Measurements from ENCODE around the gene TMEM131.
A peak's percentile ranks its signal among the peaks of the same experiment; 100 is the strongest.
"Not testable (repeated sequence)": the region's sequence is repeated elsewhere in the genome, so short reads cannot be mapped to it uniquely, and the experiment has no call there.

TMEM131 gene

DNA sequence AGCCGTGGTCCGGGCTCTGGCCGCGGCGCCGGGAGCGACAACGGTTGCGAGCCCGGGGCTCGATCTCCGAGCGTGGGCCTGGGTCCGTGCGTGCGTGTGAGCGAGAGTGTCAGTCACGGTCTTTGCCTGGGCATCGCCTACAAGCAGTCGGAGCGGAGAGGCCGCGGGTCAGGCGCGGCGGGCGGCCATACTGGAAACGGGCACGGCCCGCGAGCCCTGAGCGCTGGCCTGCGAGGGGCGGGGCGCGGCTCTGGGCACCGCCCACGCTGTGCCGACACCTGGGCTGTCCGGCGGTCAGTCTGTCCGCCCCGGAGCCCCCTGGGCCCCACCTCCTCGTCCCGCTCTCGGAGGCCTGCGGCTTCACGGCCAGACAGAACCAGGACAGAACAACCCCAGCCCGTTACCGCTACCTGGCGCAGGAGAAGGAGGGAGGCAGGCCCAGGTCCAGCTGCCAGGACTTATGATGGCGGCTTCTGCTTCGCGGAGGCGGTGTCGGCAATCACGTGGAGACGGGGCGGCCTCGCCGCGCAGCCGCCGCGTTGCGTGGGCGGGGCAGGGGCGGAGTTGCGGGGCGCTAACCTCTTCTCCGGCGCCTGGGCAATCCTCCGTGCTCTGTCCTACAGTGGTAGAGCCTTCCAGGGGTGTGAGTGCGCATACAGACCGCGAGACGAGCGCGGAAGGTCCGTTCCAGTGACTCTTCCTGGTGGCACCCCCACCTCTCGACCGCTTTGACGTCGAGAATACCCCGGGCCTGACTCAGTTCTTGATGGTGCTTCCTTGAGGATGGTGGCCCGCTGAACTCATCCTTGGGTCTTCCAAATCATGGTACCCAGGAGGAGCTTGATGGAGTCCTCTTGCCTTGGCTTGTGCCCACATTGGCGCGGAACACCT is at the start of gene TMEM131:
Gene TMEM131, minus strand, starts transcription at position 215 of the 891 bp plus-strand sequence. CDS start 286 bp downstream, outside the sequence.
- peak; percentile 96 for DNase-seq (ENCODE audit: low spot score)

DNA sequence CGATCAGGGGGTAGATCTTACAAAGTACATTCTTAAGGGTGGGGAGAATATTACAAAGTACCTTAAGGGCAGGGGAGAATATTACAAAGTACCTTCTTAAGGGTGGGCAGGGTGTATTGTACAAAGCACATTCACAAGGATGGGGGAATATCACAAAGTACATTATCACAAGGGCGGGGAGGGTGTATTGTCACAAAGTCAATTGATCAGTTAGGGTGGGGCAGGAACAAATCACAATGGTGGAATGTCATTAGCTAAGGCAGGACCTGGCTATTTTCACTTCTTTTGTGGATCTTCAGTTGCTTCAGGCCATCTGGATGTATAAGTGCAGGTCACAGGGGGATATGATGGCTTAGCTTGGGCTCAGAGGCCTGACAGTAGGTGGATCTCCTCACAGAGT is 49.0 kb upstream of the TMEM131 start:
- DNase-seq (ENCODE audit: low spot score) = not testable (repeated sequence)

DNA sequence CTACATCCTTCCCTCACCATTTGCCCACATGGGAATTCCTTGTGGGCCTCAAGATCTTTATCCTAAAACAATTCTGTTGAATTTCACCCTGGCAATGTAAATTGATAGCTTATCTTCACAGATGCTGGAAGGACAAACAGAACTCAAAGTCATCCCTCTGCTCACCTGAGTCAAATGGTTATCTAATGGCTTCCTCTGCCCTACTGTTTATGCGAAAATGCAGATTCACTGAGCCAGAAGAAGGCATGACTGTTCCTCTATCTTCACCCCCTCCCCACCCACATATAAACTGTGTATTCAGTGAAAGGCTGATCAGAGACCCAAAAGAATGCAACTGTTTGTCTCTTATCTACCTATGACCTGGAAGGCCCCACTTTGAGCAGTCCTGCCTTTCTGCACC is 47.4 kb upstream of the TMEM131 start:
- no peak for DNase-seq (ENCODE audit: low spot score)

GRCh38 chr2:98040331-98040939 is 44.7 kb upstream of the TMEM131 start:
- no peak for DNase-seq (ENCODE audit: low spot score)

DNA sequence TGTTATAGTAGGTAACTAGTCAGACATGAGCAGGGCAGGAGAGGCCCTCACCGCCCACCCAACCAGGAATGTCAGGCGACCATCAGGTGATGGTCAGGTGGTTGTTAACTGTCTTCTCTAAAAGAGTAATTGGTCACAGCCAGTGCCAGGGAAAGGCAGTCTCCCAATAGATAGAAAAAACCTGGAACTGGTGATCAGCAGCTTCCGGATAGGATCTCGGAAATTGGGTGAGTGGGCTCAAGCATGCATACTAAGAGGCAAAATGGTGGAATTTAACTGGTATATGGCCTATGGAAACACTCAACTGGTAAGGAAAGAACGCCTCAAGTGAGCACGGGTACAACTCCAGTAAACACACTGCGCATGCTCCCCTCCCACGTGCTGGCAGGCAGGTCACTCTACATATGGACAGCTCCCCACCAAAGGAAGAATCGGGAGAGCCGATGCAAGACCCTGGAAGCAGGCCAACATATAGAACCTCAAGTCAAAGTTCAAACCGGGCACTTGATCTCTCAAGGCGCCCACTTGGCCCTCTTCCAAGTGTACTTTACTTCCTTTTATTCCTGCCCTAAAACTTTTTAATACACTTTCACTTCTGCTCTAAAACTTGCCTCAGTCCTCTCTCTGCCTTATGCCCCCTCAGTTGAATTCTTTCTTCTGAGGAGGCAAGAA is 43.5 kb upstream of the TMEM131 start:
- no peak for DNase-seq (ENCODE audit: low spot score)

DNA sequence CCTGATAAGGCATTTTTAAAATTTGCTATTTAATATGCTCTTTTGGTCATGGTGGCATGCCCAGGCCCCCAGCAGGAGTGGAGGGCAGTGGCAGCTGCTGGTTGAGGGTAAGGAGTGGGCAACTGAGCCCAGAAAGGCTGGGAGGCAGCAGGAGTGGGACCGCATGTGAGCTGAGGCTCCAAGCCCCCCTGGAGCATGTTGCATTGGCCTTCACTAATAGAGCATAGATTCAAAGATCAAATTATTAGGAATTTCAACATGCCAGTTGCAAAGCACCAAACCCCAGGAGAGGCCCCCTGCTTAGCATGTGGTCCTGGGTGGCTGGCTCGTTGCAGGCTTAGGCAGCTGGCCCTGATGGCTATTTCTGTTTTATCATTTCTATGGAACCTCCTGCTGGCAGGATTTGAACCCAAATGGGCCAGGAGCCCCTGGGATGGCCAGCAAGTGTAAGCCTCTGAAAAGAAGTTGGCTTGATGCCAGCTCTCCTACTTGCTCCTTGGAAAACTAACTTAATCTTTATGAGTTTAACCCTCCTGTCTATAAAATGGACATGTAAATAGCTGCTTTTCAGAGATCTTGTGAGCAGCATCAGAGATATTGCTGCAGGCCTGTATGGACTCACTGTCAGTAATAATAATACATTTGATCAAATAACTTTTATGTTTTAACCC is 42.1 kb upstream of the TMEM131 start:
- peak; percentile 29 for DNase-seq (ENCODE audit: low spot score)

GRCh38 chr2:98037206-98037605 is 41.5 kb upstream of the TMEM131 start:
- no peak for DNase-seq (ENCODE audit: low spot score)

- DNase-seq (ENCODE audit: low spot score) = no peak
These were observed 40.7 kb upstream of the TMEM131 start for GRCh38 chr2:98036349-98037000.

DNA sequence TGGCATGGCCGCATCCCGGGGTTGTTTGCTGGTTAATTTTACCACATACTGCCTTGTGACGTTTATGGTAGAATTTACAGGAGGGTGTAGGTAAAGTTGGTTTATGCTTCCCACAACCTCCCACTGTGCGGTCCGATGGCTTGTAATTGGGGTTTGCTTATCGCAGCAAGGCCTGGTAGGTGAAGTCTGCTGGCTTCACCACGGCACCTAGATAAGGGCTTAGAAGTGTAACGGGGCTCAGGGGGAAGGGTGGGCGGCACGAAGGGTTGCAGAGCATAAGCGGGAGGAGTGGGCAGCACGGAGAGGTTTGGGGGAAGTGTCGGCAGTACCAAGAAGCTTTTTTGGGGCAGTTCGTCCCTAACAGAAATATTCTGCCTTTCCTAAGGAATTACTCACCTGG is 39.0 kb upstream of the TMEM131 start:
- no peak for DNase-seq (ENCODE audit: low spot score)

GRCh38 chr2:98032086-98032485 is 36.3 kb upstream of the TMEM131 start:
- DNase-seq (ENCODE audit: low spot score) = no peak

DNA sequence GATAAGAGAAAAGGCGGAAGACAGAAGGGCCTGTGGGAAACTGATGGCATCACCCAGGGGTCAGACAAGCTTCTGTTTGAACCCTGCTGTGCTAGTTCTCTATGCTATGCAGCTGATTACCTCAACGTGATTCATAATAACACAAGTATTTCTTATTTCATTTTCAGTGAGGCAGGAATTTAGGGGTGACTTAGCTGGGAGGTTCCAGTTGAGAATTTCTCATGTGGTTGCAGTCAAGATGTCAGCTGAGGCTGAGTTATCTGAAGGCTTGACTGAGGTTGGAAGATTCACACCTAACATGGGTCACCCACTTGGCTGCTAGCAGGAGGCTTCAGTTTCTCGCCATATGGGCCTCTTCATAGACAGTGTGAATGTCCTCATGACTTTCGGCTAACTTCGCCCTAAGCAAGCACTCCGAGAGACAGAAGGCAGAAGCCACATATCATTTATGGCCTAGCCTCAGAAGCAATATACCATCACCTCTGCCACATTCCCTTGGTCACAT is 34.0 kb upstream of the TMEM131 start:
- DNase-seq (ENCODE audit: low spot score) = no peak

DNA sequence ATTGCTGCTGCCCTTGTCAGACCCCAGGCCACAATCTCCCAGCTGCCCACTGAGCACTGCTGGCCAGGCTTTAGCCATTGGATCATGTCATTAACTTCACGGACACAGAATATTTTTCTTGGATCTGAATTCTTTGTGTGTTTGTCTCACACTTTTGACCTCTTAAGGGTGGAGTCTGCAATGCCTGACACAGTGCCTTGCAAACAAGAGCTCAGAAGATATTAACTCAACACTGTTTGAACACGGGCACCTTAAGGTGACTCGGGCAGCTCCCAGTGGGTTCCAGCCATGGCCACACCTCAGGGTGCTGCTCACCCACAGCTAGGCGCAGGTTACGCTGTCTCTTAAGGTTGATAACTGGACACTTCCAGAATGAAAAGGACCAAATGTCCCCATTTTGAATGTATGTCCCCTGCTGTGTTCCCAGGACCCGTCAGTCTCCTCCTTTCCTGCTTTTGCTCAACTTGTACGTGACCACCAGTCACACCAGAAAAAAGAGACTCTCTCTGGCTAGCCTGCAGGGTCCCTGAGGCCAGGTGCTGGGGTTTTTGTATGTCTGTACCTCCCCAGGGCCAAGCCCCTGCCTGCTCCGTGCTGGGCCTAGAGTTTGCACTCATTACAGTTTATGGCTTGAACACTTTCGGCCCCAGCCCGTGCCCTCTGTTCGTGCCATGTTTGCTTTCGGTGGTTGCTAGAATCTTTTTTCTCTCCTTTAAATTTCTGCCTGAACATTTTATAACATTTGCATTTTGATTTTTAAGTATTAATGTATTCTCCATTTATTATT is 33.4 kb upstream of the TMEM131 start:
- no peak for DNase-seq (ENCODE audit: low spot score)

- no peak for DNase-seq (ENCODE audit: low spot score)
These were observed 32.4 kb upstream of the TMEM131 start for GRCh38 chr2:98028101-98028561.

GRCh38 chr2:98027538-98027937 is 31.8 kb upstream of the TMEM131 start:
- DNase-seq (ENCODE audit: low spot score) = no peak

GRCh38 chr2:98026927-98027522 is 31.3 kb upstream of the TMEM131 start:
- no peak for DNase-seq (ENCODE audit: low spot score)

DNA sequence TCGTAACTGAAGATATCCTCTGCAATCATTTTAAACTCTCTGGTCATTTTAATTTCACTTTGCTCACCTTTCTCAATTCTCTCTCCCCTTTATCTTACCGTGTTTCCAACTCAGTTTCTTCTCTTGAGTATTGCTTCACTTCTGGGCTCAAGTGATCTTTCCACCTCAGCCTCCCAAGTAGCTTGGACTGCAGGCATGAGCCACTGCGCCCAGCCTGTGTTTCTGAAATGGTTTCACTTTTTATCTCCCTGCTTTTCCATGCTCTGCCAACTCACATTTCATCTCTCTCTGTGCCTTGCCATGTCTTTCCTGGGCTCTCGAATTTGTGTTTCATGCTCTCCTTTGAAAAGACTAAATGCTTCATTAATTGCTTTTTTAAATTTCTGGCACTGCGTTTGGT is 30.5 kb upstream of the TMEM131 start:
- DNase-seq (ENCODE audit: low spot score) = no peak

DNA sequence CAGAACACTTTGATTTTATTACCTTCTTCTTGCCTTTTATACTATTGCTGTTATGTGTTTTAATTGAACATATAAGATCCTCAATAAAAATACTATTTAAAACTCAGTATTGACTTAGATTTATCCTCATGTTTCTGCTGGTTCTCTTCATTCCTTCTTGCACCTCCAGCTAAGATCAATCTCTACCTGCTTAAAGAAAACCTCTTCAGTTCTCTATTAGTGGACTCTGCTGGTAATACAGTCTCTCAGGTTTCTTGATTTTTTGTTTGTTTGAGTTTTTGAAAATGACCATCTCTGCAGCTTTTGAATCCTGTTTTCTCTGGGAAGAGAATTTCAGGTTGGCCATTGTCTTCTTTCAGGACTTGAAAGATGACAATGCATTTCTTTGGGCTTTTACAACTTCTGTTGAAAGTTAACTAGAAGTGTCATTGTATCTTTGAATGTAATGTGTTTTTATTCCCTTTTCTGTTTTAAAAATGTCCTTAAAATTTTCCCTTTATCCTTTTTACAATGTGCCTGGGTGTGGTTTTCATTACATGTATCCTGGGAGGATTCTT is 29.8 kb upstream of the TMEM131 start:
- DNase-seq (ENCODE audit: low spot score) = no peak

GRCh38 chr2:98022067-98022466 is 26.3 kb upstream of the TMEM131 start:
- DNase-seq (ENCODE audit: low spot score) = not testable (repeated sequence)

DNA sequence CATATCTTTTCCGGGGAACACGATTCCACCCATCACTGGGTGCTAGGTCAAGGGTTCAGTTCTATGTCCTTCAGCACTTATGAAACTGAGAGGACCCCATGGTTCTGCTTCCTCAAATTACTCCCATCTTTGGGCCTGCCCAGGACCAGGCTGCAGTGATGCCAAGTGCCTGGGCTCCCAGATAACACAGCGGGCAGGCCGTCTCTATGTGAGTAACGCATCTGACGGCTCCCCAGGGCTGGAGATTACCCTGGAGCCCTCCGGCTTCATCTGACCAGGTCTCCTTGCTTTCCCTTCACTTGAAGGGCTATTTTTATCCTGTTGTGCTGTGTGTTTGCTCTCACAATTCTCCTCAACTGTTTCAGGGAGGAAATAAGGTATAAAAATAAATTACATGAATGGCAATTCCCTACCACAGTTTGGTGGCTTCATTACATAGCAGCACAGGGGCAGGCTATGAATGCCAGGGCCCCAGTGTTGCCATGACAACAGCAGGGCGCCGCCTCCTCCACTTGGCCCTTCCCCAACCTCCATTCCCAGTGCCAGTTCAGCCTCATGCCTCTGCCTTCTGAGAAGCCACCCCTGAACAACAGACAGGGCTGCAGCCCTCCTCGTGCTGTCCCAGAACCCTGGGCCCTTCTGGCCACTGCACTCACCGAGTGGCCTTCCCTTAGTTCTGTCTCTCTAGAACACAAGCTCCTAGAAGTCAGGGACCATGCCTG is 25.4 kb upstream of the TMEM131 start:
- DNase-seq (ENCODE audit: low spot score) = no peak
